ENCODE data around the gene NEDD4.
"Not testable (repeated sequence)": the region's sequence is repeated elsewhere in the genome, so short reads cannot be mapped to it uniquely, and the experiment has no call there.

NEDD4 gene

DNA sequence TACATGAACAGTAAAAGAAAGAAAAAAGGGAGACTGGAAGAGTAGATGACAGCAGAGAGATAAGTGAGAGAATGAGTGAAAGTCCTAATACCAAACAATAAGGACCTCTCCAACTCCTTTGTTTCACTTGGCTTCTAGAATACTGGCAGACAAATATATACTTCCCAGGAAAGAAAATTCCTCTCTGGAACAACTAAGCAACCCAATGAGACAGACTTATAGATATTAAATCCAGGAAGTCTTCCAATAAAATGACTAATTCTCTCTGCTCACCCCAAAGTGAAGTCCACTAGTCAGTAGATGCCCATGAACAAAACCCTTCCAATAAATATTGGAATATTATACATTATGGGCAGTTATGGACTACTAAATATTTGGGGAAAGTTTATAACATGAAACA is 114.2 kb downstream of the NEDD4 start:
- DNase-seq = no peak

DNA sequence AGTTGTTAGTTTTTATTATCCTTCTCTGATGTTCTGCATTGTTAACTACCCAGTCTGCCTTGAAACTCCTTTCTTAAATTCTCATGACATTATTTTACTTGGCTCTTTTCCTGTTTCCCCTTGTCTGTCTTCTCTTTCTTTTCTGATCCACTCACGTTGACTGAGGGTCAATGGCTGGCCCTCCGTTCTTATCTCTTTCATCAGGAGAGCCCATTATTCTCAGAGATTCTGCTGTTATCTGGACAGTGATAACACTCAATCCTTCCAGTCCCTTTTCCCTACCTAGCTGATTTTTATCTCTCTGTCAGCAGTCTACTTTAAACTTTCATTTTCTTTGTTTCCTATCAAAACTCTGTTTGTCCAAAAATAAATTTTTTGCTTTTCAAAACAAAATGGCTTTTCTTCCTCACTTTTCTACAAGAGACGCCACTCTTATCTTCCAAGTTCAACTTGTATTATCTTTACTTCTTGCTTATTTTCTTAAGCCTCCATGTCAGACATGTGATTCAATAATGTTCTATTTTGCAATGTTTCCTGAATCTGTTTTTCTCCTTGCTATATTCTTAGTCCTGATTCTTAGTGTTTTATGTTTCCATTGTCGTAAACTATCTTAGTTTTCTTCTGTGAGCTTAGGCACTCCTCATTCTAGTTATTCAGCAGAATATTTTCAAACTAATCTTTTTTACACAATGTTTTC is 120.2 kb downstream of the NEDD4 start:
- DNase-seq = no peak

DNA sequence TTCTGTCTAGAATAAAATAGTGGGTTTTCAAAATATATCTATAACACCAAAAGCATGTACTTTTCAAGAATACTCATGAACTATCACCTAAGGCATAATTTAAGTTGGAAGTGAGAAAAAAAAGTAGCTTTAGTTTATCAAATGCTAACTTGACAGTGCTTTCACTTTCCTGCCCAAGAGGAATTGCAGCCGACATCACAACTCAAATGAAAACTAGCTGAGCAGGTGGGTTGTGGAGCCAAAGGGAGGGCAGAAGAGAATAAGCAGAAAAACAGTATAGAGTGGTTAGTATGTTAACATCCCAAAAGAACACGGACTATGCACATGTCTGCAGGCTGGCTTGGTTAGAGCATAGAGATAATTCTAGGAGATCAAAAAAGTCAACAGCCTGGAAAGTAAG is 120.9 kb downstream of the NEDD4 start:
- DNase-seq = no peak

DNA sequence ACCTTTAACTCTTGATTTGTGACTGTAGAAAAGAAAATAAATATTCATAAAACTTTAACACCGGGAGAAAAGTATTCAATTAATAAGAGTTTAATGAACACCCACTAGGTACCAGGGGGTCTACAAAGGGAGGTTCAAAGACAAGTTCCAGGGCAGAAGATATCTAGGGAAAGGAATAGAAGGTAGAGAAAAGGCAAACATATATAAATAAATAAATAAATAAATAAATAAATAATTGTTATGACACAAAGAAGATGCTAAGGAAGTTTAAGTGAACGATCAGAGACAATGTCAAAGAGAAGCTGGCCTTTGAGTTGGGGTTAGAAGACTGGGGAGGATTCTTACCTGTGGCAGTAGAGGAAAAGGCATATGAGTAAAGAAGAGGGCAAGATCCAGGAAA is 123.8 kb downstream of the NEDD4 start:
- DNase-seq = no peak

DNA sequence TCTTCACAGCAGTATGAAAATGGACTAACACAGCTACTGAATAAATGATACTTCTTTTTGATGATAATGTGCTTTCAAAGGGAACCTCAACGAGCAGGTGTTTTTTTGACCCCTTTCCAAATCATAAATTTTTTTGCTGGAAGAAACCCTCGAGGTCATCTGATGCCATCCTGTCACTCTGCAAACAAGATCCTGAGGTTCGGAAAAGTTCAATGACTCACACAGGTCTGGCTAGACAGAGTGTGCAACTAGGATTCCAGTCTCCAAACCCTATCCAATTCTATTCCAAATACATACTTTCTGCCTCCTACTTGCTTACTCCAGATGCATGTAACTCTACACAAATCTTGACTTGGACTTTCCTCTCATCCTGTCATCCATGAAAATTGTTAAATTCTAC is 124.7 kb downstream of the NEDD4 start:
- DNase-seq = no peak

DNA sequence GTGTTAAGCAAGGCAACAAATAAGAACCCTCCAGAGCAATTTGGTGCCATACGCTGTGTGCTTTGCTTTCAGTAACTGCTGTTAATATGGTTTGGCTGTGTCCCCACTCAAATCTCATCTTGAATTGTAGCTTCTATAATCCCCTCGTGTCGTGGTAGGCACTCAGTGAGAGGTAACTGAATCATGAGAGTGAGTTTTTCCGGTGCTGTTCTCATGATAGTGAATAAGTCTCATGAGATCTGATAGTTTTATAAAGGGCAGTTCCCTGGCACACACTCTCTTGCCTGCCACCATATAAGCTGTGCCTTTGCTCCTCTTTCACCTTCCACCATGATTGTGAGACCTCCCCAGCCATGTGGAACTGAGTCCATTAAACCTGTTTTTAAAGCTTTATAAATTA is 125.1 kb downstream of the NEDD4 start:
- DNase-seq = not testable (repeated sequence)

DNA sequence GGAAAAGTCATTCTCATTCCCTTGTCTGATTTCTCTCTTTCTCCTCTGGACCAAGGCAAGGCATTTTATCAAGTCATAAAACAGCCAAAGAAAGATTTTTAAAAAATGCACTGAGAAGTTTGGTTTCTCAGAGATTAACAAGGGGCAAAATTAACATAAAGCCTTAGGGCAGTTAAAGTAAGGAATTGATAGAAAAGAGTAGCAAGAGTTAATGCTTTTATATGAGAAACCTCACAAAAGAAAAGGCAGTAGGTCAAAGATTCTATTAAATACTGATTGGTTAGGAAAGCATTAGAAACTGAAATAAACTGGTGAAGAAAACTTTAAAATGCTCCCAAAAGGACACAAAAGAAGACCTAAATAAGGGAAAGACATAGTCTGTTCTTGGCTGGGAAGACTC is 129.5 kb downstream of the NEDD4 start:
- DNase-seq = no peak

DNA sequence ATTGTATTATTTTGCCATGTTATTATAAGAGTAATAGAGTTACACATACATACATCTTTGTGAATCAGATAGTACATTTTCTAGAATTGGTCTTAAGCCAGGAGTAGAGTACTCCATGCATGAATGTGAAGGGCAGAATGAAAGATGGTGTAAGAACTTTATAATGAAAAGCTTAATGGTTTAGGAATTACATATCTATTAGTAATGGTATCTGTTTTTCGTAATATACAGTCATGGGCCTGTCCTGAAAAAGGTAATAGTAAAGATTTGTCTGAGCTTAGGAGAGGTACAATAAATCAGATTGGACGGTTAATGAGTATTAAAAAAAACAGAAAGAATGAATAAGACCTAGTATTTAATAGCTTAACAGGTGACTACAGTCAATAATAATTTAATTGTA is 132.3 kb downstream of the NEDD4 start:
- DNase-seq = no peak

DNA sequence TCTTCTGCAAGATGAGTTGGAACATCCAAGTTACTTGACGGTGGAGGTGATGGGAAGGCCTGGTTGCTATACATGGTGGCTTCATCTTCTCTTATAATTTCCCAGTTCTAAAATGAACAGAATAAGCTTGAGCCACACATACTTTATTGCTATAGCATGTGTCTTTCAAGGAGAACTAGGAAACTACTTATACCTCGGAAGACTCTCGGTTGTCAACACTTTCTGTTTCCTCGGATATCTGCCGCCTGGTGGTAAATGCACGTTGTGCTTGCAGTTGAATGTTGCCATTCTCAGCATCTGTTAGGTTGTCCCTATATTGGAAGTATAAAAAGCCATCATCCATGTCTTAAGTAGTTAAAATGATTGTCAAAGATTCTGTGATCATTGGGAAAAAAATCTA is 132.9 kb downstream of the NEDD4 start:
- DNase-seq = no peak

DNA sequence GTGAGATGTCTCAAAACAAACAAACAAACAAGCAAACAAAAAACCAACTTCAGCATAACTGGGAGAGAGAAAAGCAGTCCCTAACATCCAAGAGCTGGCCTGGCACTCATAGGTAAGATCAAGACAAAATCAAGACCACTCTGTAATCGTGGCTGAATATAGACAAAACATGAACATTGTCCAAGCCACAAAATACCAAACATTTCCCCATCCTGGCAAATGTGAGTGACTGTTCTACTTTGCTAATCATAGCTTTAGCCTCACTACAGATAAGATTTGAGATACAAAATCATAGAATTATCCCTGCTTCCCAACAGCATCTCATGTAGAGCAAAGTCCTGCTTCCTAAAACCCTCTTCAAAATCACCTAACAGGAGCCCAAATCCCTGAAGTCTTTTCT is 133.7 kb downstream of the NEDD4 start:
- DNase-seq = no peak

DNA sequence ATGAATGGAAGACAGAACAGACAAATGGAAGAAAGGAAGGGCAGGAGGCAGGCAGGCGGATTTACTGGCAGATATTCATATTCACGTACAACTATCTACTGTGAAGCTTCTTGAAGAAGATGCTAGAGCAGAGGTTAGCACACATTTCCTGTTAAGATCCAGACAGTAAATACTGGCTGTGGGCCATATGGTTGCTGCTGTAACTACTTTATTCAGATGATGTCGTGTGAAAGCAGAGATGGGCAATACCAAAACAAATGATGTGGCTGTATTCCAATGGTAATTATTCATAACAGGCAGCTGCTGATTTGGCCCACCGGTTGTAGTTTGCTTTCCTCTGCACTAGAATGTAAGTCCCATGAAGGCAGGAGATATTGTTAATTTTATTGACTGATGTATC is 134.8 kb downstream of the NEDD4 start:
- DNase-seq = no peak

DNA sequence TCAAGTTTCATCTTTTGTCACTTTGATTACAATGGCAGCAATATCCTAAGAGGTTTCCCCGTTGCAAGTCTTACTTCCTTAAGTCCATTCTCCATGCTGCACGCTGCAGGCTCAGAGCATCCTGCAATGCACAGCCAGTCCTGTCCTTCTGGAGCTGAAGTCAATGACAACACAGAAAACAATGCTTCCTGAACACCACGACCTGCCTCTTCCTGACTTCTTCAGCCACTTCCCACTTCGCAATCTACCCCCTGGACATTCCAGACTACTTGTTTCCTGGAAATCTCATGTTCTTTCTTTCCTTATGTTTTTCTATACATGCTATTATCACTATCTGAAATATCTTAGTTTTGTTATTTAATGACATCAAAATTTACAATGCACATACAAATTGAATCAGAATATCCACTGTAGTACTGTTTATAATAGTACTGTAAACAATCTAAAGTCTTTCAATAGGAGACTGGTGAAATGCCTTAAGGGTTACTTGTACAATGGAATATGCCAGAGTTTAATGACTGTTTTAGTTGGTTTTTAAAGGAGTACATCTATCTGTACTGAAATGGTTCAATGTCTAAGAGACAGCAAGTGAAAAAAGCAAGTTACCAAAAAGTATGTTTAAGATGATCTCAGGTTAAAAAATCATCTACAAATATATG is 136.8 kb downstream of the NEDD4 start:
- no peak for DNase-seq

DNA sequence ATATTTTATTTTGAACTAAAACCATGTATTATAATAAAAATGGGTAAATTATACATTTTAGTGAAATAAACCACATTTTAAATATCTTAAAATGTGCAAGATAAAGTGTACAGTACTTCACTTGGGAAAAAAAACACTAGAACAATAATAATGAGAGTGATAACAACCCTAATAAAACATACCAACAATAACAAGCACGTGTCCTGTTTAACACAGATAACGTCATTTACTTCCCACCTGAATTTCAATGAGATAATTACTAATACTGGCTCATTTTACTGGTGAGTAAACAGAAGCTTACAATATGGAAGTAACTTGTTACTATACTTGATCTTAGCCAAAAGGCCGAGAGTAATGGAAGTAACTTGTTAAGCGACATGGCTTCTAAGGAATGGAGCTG is 140.3 kb downstream of the NEDD4 start:
- DNase-seq = no peak

DNA sequence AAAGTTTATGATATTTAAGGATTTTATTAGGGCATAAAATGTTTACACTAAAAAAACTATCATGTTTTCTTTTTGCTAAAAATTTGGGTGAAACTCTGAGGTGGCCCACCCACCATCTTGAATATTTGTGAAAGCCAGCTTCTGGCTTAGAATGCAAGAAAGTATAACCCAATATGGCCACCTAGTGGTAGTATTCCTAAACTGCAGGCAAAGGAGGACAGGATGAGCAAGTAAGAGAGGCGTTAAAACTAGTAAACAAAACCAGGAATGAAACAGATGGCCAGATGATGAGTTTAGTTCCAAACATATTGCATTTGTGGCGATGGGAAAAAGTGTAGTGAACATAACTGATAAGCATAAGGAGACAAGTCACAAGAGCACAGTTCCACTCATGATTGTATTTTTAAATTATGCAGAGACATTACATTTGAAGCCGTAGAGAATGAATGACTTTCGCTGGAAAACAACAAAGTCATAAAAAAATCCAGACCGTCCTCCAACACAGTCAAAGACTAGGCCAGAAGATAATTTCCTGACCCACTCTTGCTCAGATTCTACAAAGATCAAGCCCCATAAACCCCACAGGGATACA is 147.2 kb downstream of the NEDD4 start:
- no peak for DNase-seq

DNA sequence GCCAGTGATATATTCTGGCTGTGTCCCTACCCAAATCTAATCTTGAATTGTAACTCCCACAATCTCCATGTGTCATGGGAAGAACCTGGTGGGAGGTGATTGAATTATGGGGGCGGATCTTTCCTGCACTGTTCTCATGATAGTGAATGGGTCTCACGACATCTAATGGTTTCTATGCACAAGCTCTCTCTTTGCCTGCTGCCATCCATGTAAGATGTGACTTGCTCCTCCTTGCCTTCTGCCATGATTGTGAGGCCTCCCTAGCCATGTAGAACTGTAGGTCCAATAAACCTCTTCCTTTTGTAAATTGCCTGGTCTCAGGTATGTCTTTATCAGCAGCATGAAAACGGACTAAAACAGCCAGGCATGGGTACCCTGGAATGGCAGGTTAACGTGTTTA is 150.5 kb downstream of the NEDD4 start:
- DNase-seq = not testable (repeated sequence)

DNA sequence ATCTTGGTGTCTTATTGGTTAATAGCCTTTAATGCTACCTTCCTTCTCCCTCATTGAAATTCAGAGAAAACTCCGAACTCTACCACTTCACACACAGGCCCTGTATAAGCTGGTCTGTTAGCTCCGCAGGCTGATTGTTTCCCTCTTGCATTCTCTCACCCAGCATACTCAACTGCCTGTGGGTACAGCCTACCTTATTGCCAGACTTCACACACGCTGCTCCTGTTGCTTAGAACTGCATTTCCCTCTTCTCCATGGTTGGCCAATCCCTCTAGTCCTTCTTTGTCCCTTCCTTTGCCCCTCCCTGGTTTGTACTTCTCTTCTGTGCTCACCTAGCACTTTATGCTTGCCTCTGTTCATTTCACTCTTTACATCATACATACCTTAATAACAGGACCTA is 157.5 kb downstream of the NEDD4 start:
- no peak for DNase-seq

DNA sequence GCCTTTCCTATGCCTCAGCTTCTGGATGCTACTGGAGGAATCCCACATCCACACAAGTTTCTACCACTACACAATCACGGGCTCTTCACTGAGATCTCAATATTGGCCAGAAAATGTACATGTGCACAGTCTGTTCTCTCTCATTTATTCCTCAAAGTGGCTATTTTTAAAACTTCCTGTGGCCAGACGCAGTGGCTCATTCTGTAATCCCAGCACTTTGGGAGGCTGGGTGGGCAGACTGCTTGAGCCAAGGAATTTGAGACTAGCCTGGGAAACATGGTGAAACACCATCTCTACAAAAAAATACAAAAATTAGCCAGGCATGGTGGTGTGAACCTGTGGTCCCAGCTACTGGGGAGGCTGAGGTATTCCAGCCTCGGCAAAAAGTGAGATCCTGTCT is 159.1 kb downstream of the NEDD4 start:
- DNase-seq = no peak

DNA sequence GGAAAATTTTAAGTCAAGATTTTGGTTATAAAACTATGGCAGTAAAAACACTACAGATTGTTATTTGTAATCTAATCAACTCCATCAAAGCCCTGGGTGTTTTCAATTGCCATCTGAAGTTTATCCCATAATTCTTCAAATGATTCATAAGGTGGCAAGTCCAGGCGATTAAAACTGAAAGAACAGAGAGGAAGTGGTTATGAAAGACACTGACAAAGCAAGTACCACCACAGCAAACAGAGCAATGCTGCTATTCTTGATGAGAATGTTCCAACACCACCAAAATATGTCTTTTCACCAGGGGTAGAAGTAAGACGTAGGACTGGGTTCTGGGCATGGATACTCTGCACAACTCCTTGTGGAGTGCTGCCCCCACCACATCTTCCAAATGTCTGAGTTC is 163.6 kb downstream of the NEDD4 start:
- no peak for DNase-seq

DNA sequence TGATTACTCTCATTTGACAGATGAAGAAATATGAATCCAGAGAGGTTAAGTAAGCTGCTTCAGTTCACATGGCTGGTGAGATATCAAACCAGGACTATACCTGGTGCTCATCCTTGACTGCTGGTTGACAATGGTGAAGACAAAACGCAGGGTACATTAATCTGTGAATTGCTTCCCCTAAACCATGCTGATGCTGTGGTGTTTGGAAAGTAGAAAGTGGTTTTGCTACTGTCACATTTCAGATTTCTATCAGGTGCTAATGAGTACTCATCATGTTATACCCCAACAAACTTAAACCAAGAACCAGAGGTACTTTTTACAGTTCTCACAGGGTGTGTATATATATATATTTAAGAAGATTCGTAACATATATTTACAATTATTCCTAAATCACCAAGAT is 165.5 kb downstream of the NEDD4 start:
- no peak for DNase-seq

DNA sequence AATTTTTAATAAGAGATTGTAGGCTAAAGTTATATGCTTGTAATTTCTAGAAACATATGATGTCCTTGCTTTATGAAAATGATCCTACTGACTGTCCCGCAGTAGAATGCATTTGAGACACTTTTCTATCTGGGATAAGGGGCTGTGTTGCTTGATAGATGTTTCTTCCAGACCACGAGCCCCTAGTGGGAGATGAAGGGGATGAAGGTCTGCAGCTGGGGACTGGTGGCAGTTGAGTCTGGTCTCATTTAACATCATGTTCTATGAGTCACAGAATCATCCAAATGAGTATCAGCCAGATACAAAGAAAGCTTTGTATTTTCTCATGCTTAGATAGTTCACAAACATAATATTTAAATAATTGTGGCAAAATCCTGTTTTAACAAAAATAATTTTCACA is 166.2 kb downstream of the NEDD4 start:
- DNase-seq = no peak

DNA sequence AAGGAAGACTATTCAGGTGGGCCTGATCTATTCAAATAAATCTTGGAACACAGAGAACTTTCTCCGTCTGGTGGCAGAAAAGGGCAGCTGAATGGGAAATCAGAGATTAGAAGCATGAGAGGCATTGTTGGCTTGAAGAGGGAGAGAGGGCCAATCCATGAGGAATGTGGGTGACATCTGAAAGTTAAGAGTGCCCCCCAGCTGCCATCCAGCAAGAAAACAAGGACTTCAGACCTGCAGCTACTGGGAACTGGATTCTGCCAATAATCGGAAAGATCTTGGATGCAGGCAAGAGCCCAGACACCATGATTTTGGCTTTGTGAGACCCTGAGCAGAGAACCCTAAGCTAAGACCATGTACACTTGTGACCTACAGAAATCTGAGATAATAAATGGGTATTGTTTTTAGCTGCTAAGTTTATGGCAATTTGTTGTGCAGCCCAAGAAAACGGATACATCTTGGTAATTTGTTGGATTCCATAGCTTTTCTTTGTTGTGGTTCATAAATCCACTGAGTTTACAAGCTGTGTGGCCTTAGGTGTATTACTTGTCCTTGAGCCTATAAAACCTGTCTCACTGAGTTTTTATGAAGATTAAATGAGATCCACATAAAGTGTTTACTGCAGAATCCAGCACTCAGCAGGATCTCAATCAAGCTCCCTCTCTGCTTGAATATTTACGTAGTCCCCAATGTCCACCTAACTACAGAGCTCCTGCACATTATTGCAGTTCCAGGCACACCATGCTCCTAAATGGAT is 168.4 kb downstream of the NEDD4 start:
- no peak for DNase-seq

DNA sequence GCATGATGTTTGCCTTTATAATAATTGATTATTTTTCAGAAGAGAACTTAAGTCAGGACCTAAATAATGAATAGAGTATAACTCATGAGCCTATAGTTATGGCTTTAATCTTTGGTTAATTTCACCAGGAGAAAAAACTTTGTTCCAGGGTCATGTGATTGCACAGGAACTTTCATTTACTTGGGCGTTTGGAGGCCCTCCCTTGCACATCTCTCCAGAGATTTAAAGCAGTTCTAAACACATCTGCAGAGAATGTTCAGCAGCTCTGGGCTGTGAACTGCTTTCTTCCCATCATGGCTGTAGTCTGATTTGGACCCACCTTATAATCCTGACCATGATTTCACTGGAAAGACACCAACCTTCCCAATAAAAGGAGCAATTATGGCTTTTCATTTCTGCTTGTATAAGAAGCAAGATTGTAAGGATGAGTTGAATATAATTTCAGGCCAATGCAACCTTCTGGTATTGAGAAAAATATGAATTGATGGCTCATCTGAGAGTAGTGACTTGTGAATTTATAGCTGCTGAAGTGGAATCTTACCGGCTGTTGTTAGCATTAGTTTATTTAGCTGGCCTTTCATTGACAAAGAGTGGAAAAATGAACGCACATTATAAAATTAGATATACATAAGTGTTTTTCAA is 169.6 kb downstream of the NEDD4 start:
- no peak for DNase-seq

DNA sequence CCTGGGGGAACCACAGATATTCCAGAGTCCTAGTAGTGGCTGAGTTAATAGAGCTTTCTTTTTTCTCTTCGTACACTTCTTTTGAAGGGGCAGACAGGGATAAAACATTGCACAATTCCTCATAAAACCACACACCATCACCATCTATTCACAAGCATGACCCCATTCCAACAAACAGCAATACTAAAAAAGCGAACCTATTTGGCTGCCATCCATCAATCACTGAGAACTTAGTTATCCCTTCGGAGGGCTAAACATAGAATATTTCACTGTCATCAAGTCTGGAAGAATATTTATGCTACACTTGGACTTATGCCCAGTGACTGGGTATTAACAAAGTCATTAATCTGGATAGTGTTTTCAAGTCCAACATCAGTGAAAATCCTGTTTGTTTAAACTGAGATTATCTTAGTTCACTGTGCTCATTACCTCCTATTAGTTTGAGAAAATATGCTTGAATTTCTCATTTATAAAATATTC is 170.2 kb downstream of the NEDD4 start:
- no peak for DNase-seq
